Lung microvascular endothelial cell (primary cell): Measurements from ENCODE around the gene EPOP. TPM values are rescaled to one million over a fixed set of nuclear protein-coding genes. Genes with fewer than 3 reads are reported as not detected.

Experiments
- DNase-seq, 2 donors: peaks; one replicate each; pipeline versions ENCODE4 v3.0.0 to v3.0.0-alpha.2; 2010; ENCODE audit warnings: low read depth in 2 of 2
- total RNA-seq: library from RNA; depleted of rRNA; stranded (reverse); fragments of >200 nt; gene quantifications from 2 replicates; pipeline ENCODE4 v1.2.1, GENCODE V29; 2014

The EPOP gene
- total RNA-seq, 1 donor from 2014 or later = 0.40 TPM

DNA sequence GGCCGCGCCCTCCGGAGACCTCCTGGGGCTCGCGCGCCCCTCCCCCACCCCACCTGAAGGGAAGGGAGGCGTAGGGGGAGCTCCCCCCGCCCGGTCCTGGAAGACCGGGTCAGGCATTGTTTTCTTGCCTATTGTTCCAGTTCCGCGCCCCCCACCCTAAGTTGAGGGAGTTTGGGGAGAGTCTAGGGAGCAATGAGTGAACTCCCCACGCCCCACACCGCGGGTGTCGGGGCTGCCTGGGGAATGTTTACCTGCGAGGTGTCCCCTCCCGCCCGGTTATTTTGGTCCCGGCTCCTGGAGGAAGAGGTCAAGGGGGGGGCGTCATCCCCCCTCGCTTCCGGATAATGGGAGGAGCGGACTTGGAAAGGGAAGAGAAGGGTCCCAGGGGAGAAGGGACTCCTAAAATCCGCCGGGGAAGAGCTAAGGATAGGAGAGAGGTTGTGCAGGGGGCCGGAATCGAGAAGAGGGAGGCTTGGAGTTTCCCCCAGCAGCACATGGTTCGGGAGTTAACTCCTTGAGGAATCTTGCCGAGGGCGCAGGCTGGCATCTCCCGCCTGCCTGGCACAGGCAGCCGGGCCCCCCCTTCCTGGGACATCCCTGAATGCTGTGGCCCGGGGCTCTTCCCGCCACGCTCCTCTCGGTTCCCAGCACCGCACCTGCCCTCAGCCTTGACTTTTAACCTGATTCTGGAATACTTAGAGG, 31.2 kb upstream of the EPOP start:
- DNase-seq = no peak

- DNase-seq = no peak
Observed at GRCh38 chr17:38705523-38705802, 30.7 kb upstream of the EPOP start.

DNA sequence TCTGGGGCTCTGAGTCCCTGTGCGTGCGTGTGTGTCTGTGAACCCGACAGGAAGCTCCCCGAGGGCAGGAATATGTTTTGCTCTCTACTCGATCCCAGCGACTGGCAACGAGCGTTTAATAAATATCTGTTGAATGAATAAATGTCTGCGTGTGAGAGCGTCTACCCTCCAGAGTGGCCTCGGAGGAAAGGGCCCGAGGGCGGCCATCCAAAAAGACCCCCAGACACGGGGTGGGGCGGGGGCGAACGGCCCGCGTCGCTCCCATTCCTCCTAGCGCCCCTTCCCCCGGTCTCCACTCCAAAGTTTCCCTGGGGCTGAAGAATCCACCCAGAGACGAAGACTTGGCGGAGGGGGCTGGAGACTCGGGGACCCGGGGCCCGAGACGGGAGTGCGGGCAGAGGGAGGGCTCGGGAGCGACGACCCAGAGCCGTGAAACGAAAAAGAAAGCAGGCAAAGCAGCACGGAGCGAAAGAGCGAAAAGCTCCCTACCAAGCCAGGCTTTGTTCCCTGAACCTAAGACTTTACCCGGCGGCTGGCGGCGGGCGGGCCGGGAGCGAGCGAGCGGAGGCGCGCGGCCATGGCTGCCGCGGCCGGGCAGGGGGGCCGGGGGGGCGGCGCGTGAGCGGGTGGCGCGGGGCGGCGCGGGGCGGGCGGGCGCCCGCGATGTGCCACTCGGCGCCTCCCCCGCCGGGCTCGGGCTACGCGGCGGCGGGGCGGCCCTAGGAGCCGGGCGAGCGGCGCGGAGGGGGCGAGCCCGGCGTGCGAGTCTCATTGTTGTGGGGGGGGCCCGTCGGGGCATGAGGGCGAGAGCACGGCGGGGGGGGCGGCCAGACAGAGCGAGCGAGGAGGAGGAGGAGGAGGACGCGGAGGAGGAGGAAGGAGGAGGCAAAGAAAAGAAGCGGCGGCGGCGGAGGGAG, 30.1 kb upstream of the EPOP start, which contains the start of gene MLLT6:
Gene MLLT6 (plus strand): TSS at position 668 of the 917 bp plus-strand sequence. CDS start 360 bp downstream, outside the sequence.
- DNase-seq = peak; percentile 84

- peak in 1 of 2 donors; percentile 22 for DNase-seq
Observed at GRCh38 chr17:38703742-38704605, 29.2 kb upstream of the EPOP start.

GRCh38 chr17:38702916-38703741, 28.4 kb upstream of the EPOP start:
- no peak for DNase-seq

GRCh38 chr17:38702166-38702915, 27.6 kb upstream of the EPOP start:
- peak; percentile 87 to 89 for DNase-seq

- DNase-seq = peak; percentile 33 to 49
Observed at GRCh38 chr17:38701504-38702165, 26.9 kb upstream of the EPOP start.

DNA sequence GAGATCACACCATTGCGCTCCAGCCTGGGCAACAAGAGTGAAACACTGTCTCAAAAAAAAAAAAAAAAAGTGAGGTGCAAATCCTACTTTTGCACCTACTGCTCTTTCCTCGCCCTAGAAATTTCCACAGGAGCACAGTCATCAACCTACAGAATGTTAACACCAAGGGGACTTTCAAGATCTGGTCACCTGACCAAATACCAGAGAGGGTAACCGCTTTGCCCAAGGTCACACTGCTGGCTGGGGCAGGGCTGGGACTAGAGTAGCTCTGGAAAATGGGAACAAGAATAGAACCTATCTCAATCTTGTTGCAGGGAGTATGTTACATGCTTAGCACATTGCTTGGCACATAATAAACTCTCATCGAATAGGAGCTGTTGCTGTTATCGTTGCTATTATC, 24.0 kb upstream of the EPOP start:
- DNase-seq = no peak

DNA sequence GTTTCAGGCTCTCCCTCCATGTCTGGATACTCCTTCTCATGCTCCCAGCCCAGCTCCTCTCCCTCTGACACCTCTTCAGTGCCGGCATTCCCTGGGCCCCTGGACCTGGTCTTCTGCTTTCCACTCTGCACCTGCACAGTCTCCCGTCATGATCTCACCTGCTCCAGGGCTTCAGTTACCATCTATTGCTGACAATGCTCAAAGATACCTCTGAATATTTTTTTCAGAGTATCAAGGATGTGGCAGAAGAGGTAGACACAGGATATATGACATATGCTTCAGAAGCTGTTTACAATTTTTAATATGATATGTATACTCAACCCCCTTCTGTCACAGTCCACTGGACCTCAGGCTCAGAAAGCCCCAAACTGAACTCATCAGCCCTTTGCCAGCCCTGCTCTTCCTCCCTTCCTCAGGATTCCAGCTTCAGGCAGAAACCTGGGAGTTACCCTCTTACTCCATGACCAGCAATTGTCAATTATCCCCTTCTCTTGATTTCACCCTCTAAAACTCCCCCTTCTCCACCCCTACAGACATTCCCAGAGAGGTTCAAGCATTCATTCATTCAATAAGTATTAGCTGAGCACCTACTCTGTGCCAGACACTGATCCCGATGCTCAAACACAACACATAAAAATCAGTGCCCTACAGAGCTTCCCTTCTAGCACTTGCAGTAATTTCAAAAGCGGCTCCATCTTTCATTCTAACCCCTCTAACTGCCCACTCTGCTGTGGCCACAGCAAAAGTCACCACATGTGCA, 22.5 kb upstream of the EPOP start:
- no peak for DNase-seq

DNA sequence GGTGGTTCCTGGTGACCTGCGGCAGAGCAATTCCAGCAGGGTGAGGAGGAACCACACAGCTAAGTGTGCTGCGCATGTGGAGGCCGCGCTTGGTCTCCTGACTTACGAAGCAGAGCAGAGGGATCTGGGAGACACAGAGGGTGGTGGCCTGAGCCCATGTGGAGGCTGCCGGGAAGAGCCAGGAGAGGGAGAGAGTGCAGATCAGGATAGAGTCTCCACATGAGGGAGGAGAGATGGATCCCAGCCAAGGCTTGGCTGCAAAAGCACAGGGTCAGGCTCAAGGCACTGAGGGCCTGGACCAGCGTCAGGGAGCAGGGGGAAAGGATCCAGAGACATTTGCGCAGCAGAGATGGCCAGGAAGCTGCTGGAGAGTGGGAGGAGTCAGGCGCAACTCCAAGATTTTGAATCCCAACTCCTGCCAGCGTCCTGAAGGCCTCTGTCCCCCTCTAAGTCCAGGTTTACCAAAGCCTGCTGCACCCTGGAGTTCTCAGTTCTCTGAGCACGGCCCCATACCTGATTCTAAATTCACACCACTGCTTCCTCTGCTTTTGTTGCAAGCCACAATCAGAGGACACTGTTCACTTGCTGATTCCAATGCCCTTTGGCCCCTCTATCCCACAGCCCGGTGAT, 19.1 kb upstream of the EPOP start:
- peak in 1 of 2 donors; percentile 32 for DNase-seq

DNA sequence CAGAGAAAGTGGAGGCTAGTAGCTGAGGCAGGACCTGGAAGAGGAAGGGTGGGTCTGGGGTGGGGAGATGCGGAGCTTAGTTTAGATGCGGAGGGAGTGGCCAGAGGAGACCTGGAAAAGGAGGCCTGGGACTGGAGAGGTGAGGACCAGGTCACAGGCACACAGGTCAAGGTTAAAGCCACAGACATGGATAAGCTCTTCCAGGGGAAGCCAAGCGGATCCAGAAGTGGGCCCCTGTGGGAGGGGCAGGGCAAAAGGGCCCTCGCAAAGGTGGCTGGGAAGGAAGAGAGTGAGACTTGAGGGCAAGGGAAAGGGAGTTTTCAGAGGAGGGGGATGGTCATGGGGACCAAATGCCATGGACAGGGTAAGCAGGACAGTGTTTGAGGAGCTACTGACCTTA, 16.4 kb upstream of the EPOP start:
- DNase-seq = no peak

DNA sequence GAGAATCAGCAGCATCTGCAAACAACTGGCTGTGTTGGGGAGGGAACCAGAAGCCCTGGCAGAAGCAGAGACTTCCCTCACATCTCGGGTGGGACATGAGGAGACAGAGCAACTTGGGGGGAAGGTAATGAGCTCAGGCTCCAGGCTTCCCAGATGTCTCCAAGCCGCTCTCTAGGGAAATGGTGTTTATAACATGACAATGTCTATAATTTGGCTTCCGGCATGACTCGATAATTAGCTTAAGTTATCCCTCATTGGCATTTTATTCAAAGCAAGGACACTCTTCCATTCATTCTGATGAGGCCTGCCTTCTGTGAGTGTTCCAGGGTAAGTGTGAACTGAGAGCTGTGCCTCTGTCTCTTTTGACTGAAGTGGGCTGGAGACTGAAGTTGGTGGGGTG, 15.6 kb upstream of the EPOP start:
- DNase-seq = no peak

- DNase-seq = peak in 1 of 2 donors; percentile 82
Observed at GRCh38 chr17:38687286-38687685, 12.5 kb upstream of the EPOP start.

DNA sequence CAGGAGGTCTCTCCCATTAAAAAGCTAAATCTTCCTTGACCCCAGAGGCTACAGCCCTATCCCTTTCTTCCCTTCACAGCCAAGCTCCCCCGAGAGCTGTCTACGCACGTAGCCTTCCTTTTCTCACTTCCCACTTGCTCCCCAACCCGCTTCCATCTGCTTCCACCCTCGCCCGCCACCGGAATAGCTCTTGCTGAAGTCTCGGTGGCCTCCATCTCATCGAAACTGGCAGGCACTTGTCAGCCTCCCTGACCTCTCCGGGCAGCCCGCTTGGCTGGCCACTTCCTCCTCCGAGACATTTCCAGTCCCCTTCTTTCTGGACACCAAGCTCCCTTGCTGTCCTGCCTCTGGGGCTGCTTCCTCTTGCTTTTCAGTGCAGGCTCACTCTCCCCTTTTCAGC, 10.7 kb upstream of the EPOP start:
- no peak for DNase-seq

DNA sequence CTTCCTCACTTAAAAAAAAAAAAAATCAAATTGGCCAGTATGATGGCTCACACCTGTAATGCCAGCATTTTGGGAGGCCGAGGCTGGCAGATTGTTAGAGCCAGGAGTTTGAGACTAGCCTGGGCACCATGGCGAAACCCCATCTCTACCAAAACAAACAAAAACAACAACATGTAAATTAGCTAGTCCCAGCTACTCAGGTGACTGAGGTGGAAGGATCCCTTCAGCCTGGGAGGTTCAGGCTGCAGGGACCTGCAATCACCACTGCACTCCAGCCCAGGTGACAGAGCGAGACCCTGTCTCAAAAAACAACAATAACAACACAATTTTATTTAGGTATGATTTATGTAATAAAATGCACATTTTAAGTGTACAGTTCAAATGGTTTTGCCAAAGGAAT, 6.3 kb upstream of the EPOP start:
- no peak for DNase-seq

- no peak for DNase-seq
Observed at GRCh38 chr17:38677819-38678218, 3.1 kb upstream of the EPOP start.

DNA sequence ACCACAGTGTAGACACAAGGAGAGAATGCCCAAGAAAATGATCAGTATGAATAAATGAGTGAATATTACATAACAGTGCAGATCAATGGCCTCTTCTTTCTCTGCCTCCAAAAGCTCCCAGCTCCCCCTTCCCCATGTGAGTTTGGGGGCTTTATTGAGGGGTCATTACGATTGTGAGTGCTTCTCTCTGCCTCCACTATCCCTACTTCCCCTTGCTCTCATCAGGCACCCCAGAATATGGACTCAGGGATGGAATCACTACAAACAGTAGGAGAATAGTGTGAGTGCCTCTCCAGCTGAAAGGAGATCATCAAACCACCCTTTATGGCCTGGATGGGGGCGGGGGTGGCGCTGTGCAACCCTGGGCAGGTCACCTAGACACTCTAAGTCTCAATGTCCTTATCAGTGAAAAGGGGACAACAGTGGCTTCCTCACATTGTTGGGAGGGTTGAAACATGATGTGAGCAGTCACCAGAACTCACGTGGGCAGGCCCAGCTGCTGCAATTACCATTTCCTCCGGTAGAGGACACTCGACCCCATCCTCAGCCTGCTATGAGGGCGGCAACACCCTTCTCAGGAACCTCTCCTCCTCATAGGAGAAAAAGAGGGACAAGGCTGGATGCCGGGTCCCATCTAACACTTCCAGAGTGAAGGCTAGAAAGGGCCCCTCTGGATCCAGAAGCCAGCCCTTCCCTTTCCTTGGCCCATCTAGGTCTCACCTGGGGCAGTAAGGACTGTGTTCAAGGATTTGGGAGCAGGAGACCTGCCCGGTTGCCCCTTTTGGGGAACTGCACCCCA, 2.1 kb upstream of the EPOP start:
- DNase-seq = peak; percentile 85
